ENCODE measurements around the gene CCNT1.

- TF ChIP-seq EZH2phosphoT487 (IDR thresholded peaks at IDR 0.05; ENCODE audit: borderline replicate concordance) = no peak
- no peak for TF ChIP-seq RAD21 (IDR thresholded peaks at IDR 0.05; ENCODE audit: low read depth)
These were observed 45.2 kb downstream of the CCNT1 start for GRCh38 chr12:48671231-48671856.
